ENCODE measurements around the gene CTDP1. TPM values are rescaled to one million over a fixed set of nuclear protein-coding genes. Genes with fewer than 3 reads are reported as not detected.

Gene CTDP1
- total RNA-seq, 4 donors from 2014 or later: 20.7 to 36.2 (median 25.8) TPM

GRCh38 chr18:79650959-79651358 is 28.6 kb upstream of the CTDP1 start:
- H3K27ac ChIP-seq: no peak overlapping the region

GRCh38 chr18:79657342-79657996 is 22.1 kb upstream of the CTDP1 start:
- H3K36me3 ChIP-seq: no peaks in the 10 kb centered on the region
- no peak for DNase-seq
- no peak for TF ChIP-seq CTCF (IDR thresholded peaks at IDR 0.05)
- no peak for TF ChIP-seq POLR2A (IDR thresholded peaks at IDR 0.05)
- H3K9me3 ChIP-seq: no peaks in the 10 kb centered on the region
- no peak overlapping the region for H3K27ac ChIP-seq
- no peak overlapping the region for H3K4me3 ChIP-seq
- H3K27me3 ChIP-seq: no peaks in the 10 kb centered on the region
- no peaks in the 10 kb centered on the region for H3K4me1 ChIP-seq

More at GRCh38 chr18:79650959-79651358, 28.6 kb upstream of the CTDP1 start:
- Histone ChIP-seq H3K4me1 (no peaks in the 10 kb centered on the region), H3K27me3 (no peaks in the 10 kb centered on the region), H3K4me3 (no peak overlapping the region), H3K9me3 (no peaks in the 10 kb centered on the region), H3K36me3 (no peaks in the 10 kb centered on the region)
- no peak for DNase-seq
- no peak for TF ChIP-seq CTCF (IDR thresholded peaks at IDR 0.05)
- no peak for TF ChIP-seq POLR2A (IDR thresholded peaks at IDR 0.05)

GRCh38 chr18:79658366-79658765 is 21.2 kb upstream of the CTDP1 start:
- TF ChIP-seq CTCF (IDR thresholded peaks at IDR 0.05) (no peak), POLR2A (IDR thresholded peaks at IDR 0.05) (no peak)
- no peak for DNase-seq

GRCh38 chr18:79659733-79660132 is 19.9 kb upstream of the CTDP1 start:
- Histone ChIP-seq H3K4me1 (no peaks in the 10 kb centered on the region), H3K27me3 (no peaks in the 10 kb centered on the region), H3K27ac (no peak overlapping the region), H3K36me3 (no peaks in the 10 kb centered on the region), H3K4me3 (no peak overlapping the region), H3K9me3 (no peaks in the 10 kb centered on the region)
- TF ChIP-seq CTCF (IDR thresholded peaks at IDR 0.05): no peak
- no peak for DNase-seq

More at GRCh38 chr18:79658366-79658765, 21.2 kb upstream of the CTDP1 start:
- Histone ChIP-seq H3K4me3 (no peak overlapping the region), H3K4me1 (no peaks in the 10 kb centered on the region), H3K27me3 (no peaks in the 10 kb centered on the region), H3K27ac (no peak overlapping the region), H3K9me3 (no peaks in the 10 kb centered on the region), H3K36me3 (no peaks in the 10 kb centered on the region)

- TF ChIP-seq CTCF (IDR thresholded peaks at IDR 0.05) (no peak), POLR2A (IDR thresholded peaks at IDR 0.05) (no peak)
- DNase-seq: no peak
Measured at GRCh38 chr18:79662034-79662433, 17.6 kb upstream of the CTDP1 start.

GRCh38 chr18:79662439-79662838 is 17.2 kb upstream of the CTDP1 start:
- Histone ChIP-seq H3K27me3 (no peaks in the 10 kb centered on the region), H3K9me3 (no peaks in the 10 kb centered on the region), H3K27ac (no peak overlapping the region), H3K4me1 (no peaks in the 10 kb centered on the region), H3K4me3 (no peak overlapping the region), H3K36me3 (no peaks in the 10 kb centered on the region)
- DNase-seq: no peak
- TF ChIP-seq CTCF (IDR thresholded peaks at IDR 0.05): no peak
- no peak for TF ChIP-seq POLR2A (IDR thresholded peaks at IDR 0.05)

More at GRCh38 chr18:79662034-79662433, 17.6 kb upstream of the CTDP1 start:
- Histone ChIP-seq H3K4me3 (no peak overlapping the region), H3K27me3 (no peaks in the 10 kb centered on the region), H3K9me3 (no peaks in the 10 kb centered on the region), H3K27ac (no peak overlapping the region), H3K4me1 (no peaks in the 10 kb centered on the region), H3K36me3 (no peaks in the 10 kb centered on the region)
